ENCODE results near the gene TBP. TPM values are rescaled to one million over a fixed set of nuclear protein-coding genes. Genes with fewer than 3 reads are reported as not detected.
"Not testable (repeated sequence)": the region's sequence is repeated elsewhere in the genome, so short reads cannot be mapped to it uniquely, and the experiment has no call there.

Gene TBP
- total RNA-seq = 11.4 TPM
- 13.7 TPM for polyA plus RNA-seq

DNA sequence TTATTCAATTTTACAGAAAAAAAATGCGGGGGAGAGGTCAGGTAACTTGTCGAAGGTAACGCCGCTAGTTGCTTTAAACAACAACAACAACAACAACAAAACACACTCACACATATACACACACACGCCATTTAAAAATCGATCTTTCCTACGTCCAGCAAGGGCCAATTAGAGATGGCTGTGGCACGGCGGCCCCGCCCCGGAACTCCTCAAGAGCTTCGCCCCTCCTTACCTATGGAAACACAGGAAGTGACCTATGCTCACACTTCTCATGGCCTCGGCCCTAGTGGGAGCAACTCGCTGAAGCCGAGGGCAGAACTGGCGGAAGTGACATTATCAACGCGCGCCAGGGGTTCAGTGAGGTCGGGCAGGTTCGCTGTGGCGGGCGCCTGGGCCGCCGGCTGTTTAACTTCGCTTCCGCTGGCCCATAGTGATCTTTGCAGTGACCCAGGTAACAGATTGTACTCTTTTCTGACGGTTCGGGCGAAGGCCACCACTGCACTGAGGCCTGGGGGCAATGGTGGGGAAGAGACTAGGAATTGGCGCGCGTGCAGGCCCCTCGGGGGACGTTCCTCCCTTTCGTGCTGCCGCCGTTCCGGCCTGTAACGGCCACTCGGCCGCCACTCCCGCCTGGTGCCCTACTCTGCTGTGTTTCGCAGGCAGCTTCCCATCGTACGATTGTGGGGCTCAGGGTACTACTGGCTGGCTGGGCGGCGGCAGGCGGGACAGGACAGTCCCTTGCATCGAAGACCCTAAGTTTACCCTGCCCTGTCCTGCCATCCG, at the start of gene TBP:
Gene TBP, plus strand, starts transcription at position 357 of the 783 bp plus-strand sequence. CDS start 2,661 bp downstream, outside the sequence.
- H3K27ac ChIP-seq (ENCODE audit: low read depth) = peak within 1 kb of the TSS; percentile 93
- peaks cover 1% of the 10 kb centered on the region for H3K4me1 ChIP-seq (ENCODE audit: insufficient read depth)
- H3K36me3 ChIP-seq (ENCODE audit: insufficient read depth) = peaks cover 3% of the 10 kb centered on the region
- peak within 1 kb of the TSS; percentile 84 for H3K4me3 ChIP-seq (ENCODE audit: low read depth, low read length)
- under 1% methylated on average over 51 of the region's 51 CpGs for WGBS
- DNase-seq (ENCODE audit: extremely low spot score) = peak; percentile 95

DNA sequence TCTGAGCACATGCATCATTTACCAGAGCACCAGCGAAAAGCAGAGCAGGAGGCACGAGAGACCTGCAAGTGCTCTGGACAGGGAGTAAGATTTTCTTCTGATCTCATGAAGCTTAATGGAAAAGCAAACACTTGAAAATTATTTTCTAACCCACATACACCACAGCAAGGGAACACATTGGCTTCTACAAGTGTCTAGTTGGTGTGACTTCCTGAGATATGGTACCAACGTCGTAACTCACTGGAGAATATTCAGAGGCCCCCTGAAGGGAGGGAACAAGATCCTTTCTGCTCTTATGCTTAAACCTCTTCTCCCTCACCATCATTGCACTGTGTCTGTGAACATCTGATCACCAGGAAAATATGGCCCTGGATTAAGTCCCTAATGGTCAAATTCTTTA, 49.7 kb upstream of the TBP start:
- WGBS = 58% methylated on average over 4 of the region's 4 CpGs
- Histone ChIP-seq H3K36me3 (ENCODE audit: insufficient read depth) (no peaks in the 10 kb centered on the region), H3K27ac (ENCODE audit: low read depth) (no peak overlapping the region), H3K4me1 (ENCODE audit: insufficient read depth) (no peaks in the 10 kb centered on the region), H3K4me3 (ENCODE audit: low read depth, low read length) (no peak overlapping the region)
- no peak for DNase-seq (ENCODE audit: extremely low spot score)

DNA sequence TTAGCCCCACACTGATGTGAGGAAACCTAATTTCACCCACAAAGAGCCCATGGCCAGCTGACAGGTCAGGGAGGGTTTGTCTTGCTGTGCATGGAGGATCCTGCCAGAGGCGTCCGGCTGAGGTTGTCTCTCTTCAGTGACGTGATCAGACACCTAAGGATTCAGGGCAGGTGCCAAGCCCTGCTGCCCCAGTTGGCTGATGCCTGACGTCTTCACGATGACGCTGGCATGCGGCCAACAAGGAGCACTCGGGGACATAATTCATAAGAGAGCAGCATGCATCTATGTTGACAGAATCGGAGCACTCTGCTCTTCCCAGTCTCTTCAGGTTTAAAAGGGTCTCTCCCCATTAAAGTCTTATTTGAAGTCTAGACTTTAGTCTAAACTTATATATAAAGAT, 48.9 kb upstream of the TBP start:
- Histone ChIP-seq H3K4me3 (ENCODE audit: low read depth, low read length) (no peak overlapping the region), H3K36me3 (ENCODE audit: insufficient read depth) (no peaks in the 10 kb centered on the region), H3K27ac (ENCODE audit: low read depth) (no peak overlapping the region), H3K4me1 (ENCODE audit: insufficient read depth) (no peaks in the 10 kb centered on the region)
- DNase-seq (ENCODE audit: extremely low spot score) = no peak
- WGBS = 27% methylated on average over 9 of the region's 9 CpGs

DNA sequence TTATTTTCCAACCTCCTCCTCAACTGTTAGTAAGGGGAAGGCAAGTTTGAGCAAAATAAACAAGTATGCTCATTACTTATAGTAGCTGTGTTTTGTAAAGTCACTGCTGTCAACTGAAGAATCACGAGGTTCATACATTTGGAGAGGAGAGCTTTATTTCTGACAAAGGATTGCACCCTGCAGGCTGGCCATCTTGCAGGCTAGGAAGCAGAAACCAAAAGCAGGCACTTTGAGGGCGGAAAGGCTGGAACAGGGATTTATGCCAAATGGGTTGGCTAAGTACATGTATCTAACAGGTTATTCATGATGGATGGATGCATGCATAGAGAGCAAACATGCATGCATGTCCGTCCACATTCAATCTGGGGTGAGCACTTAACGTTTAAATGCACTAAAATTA, 47.7 kb upstream of the TBP start:
- no peaks in the 10 kb centered on the region for H3K36me3 ChIP-seq (ENCODE audit: insufficient read depth)
- no peak overlapping the region for H3K27ac ChIP-seq (ENCODE audit: low read depth)
- H3K4me3 ChIP-seq (ENCODE audit: low read depth, low read length) = no peak overlapping the region
- WGBS = 78% methylated on average over 4 of the region's 4 CpGs
- H3K4me1 ChIP-seq (ENCODE audit: insufficient read depth) = no peaks in the 10 kb centered on the region
- no peak for DNase-seq (ENCODE audit: extremely low spot score)

DNA sequence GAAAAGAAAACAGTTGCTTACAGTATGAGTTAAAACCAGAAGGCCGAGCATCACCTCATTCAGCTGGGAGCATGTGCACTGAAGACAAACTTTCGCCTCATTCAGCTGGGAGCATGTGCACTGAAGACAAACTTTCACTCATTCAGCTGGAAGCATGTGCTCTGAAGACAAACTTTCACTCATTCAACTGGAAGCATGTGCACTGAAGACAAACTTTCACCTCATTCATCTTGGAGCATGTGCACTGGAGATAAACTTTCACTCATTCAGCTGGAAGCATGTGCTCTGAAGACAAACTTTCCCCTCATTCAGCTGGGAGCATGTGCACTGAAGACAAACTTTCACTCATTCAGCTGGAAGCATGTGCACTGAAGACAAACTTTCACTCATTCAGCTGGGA, 46.4 kb upstream of the TBP start:
- not testable (repeated sequence) for H3K36me3 ChIP-seq (ENCODE audit: insufficient read depth); H3K4me1 ChIP-seq (ENCODE audit: insufficient read depth); H3K4me3 ChIP-seq (ENCODE audit: low read depth, low read length); DNase-seq (ENCODE audit: extremely low spot score); H3K27ac ChIP-seq (ENCODE audit: low read depth)
- 89% methylated on average over 2 of the region's 2 CpGs for whole genome bisulfite sequencing

DNA sequence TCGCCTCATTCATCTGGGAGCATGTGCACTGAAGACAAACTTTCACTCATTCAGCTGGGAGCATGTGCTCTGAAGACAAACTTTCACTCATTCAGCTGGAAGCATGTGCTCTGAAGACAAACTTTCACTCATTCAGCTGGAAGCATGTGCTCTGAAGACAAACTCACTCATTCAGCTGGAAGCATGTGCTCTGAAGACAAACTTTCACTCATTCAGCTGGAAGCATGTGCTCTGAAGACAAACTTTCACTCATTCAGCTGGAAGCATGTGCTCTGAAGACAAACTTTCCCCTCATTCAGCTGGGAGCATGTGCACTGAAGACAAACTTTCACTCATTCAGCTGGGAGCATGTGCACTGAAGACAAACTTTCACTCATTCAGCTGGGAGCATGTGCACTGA, 45.9 kb upstream of the TBP start:
- DNase-seq (ENCODE audit: extremely low spot score); H3K4me1 ChIP-seq (ENCODE audit: insufficient read depth); H3K27ac ChIP-seq (ENCODE audit: low read depth); H3K4me3 ChIP-seq (ENCODE audit: low read depth, low read length); H3K36me3 ChIP-seq (ENCODE audit: insufficient read depth): not testable (repeated sequence)
- 100% methylated on average over 1 of the region's 1 CpG for WGBS

DNA sequence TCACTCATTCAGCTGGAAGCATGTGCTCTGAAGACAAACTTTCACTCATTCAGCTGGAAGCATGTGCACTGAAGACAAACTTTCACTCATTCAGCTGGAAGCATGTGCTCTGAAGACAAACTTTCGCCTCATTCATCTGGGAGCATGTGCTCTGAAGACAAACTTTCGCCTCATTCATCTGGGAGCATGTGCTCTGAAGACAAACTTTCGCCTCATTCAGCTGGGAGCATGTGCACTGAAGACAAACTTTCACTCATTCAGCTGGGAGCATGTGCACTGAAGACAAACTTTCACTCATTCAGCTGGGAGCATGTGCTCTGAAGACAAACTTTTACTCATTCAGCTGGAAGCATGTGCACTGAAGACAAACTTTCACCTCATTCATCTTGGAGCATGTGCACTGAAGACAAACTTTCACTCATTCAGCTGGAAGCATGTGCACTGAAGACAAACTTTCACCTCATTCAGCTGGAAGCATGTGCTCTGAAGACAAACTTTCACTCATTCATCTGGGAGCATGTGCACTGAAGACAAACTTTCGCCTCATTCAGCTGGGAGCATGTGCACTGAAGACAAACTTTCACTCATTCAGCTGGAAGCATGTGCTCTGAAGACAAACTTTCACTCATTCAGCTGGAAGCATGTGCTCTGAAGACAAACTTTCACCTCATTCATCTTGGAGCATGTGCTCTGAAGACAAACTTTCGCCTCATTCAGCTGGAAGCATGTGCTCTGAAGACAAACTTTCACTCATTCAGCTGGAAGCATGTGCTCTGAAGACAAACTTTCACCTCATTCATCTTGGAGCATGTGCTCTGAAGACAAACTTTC, 45.1 kb upstream of the TBP start:
- 87% methylated on average over 5 of the region's 5 CpGs for WGBS
- not testable (repeated sequence) for H3K36me3 ChIP-seq (ENCODE audit: insufficient read depth); H3K27ac ChIP-seq (ENCODE audit: low read depth); H3K4me1 ChIP-seq (ENCODE audit: insufficient read depth); H3K4me3 ChIP-seq (ENCODE audit: low read depth, low read length); DNase-seq (ENCODE audit: extremely low spot score)

DNA sequence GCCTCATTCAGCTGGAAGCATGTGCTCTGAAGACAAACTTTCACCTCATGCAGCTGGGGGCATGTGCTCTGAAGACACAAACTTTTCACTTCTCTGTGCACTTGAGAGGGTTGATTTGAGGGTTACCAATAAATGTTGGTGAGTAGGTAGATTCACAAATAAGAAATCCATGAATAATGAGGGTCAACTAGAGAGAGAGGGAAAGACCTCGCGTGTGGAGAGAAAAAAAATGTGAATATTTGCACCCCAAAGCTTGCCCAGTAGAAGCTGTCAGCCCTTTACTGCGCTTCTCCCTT, 44.5 kb upstream of the TBP start:
- Histone ChIP-seq H3K27ac (ENCODE audit: low read depth) (no peak overlapping the region), H3K4me3 (ENCODE audit: low read depth, low read length) (no peak overlapping the region), H3K36me3 (ENCODE audit: insufficient read depth) (no peaks in the 10 kb centered on the region), H3K4me1 (ENCODE audit: insufficient read depth) (no peaks in the 10 kb centered on the region)
- no peak for DNase-seq (ENCODE audit: extremely low spot score)
- 93% methylated on average over 3 of the region's 3 CpGs for WGBS

DNA sequence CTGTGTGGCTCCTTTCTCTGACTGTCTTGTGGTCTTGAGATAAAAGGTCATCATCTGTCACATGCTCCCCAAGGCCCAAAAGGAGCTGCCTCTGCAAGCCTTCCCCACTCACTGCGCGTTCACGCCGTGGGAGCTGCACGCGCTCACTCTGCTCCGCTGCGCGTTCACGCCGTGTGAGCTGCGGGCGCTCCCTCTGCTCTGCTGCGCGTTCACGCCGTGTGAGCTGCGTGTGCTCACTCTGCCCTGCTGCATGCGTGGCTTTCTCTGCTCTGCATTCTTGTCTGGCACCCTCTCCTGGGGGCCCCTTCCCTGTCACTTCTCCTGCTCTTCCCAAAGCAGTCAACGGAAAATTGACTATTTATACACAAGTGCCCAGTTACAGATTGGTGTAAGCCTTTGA, 43.5 kb upstream of the TBP start:
- no peak overlapping the region for H3K4me3 ChIP-seq (ENCODE audit: low read depth, low read length)
- H3K4me1 ChIP-seq (ENCODE audit: insufficient read depth) = no peaks in the 10 kb centered on the region
- WGBS = 71% methylated on average over 20 of the region's 20 CpGs
- DNase-seq (ENCODE audit: extremely low spot score) = no peak
- H3K27ac ChIP-seq (ENCODE audit: low read depth) = no peak overlapping the region
- no peaks in the 10 kb centered on the region for H3K36me3 ChIP-seq (ENCODE audit: insufficient read depth)

DNA sequence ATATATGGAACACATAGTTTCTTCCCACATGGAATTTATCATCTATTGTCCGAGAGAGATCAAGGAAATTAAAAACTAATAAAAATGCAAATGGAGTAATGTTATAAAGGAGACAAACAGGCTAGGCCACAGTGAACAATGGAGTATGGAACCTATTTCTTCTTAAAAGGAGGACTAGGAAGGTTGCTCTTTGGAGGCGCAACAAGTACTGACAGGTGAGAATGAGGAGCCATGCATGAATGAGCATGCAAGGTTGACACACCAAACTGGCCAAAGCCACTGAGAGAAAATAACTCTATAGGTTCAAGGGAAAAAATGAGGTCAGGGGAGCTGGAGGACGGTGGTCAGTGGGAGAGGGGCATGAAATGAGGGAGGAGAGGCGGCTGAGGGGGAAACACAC, 41.9 kb upstream of the TBP start:
- Histone ChIP-seq H3K4me1 (ENCODE audit: insufficient read depth) (no peaks in the 10 kb centered on the region), H3K27ac (ENCODE audit: low read depth) (no peak overlapping the region), H3K36me3 (ENCODE audit: insufficient read depth) (no peaks in the 10 kb centered on the region), H3K4me3 (ENCODE audit: low read depth, low read length) (no peak overlapping the region)
- no peak for DNase-seq (ENCODE audit: extremely low spot score)
- WGBS = 89% methylated on average over 4 of the region's 4 CpGs

DNA sequence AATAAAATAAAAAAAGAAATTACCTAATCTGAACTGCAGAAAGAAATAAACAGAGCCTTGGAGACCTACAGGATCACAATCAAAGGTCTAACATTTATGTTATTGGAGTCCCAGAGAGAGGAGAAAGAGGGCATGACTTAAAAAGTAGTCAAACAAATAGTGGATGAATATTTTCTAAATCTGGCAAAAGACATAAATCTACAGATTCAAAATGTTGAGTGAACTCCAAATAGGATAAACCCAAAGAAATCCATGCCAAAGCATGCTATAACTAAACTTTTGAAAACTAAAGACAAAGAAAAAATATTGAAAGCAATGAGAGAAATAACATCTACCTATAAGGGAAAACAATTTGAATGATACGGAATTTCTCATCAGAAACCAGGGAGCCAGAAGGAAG, 39.3 kb upstream of the TBP start:
- Histone ChIP-seq H3K36me3 (ENCODE audit: insufficient read depth) (no peaks in the 10 kb centered on the region), H3K27ac (ENCODE audit: low read depth) (no peak overlapping the region), H3K4me3 (ENCODE audit: low read depth, low read length) (no peak overlapping the region), H3K4me1 (ENCODE audit: insufficient read depth) (no peaks in the 10 kb centered on the region)
- 92% methylated on average over 1 of the region's 1 CpG for WGBS
- no peak for DNase-seq (ENCODE audit: extremely low spot score)

DNA sequence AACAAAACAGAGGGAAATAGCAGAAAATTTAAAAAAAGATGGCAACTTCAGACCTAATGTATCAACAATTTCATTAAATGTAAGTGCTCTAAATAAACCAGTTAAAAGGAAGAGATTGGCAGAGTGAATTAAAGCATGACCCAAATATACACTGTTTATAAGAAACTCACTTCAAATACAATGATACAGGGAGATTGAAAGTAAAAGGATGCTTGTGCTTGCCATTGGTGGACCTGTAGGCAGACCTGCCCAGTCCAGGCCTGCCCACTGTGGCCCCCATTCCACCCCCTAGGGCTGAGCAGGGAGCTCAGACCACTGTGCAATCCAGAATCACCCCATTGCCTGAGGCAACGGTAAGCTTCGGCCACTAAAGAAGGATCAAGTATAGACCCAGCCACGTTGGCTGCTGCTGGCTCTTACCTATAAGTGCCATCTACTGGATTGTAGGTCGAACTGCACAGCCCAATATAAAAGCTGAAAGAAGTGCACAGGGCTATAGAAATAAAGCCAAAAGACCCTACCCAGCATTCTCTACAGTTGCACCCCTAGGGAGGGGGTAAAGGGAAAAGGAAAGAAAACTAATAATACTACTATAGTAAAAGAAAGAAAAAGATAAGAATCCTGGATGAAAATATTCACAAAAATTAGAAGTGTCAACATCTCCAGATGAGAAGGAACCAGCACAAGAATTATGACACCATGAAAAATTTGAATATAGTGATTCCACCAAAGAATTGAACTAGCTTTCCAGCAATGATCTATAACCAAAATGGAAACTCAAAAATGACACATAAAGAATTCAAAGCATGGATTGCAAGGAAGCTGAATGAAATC, 37.2 kb upstream of the TBP start:
- Histone ChIP-seq H3K4me3 (ENCODE audit: low read depth, low read length) (no peak overlapping the region), H3K27ac (ENCODE audit: low read depth) (no peak overlapping the region), H3K36me3 (ENCODE audit: insufficient read depth) (no peaks in the 10 kb centered on the region), H3K4me1 (ENCODE audit: insufficient read depth) (no peaks in the 10 kb centered on the region)
- WGBS = 1% methylated on average over 4 of the region's 4 CpGs
- DNase-seq (ENCODE audit: extremely low spot score) = no peak

DNA sequence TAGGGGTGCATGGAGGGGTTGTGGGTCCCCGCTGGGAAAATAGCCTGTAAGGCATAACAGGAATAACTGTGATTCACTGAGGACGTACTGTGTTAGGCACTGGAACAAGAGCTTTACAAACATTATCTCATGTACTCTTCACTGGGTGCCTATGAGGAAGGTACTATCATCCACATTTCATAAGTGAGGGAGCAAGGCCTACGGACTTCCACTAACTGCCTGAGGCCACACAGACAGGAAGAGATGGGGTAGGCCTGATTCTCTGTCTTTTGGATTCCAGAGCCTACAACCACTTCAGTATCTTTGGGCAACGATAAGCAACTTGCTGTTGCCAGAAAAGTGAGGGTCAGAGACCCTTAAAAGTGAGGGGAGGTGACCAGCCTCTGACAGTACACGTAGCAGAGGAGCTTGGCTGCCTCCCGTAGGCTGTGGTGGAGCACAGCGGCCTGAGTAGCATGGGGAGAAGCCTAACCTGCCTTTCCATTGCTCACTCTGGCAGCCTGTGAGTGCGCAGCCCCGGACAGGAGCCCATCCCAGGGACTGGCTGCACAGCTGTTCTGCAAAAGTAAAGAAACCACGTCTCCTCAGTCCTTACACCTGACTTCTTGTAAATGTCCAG, 31.5 kb upstream of the TBP start:
- Histone ChIP-seq H3K27ac (ENCODE audit: low read depth) (no peak overlapping the region), H3K4me1 (ENCODE audit: insufficient read depth) (no peaks in the 10 kb centered on the region), H3K4me3 (ENCODE audit: low read depth, low read length) (no peak overlapping the region), H3K36me3 (ENCODE audit: insufficient read depth) (no peaks in the 10 kb centered on the region)
- no peak for DNase-seq (ENCODE audit: extremely low spot score)
- WGBS = 77% methylated on average over 10 of the region's 10 CpGs

Data from urinary bladder (tissue), 4 donors.